OCI-LY3 (cell line): Measurements from ENCODE around the gene ST14.

Experiments
- H2AFZ ChIP-seq: fragments of 200-600, 300-600 bp; shearing (Covaris generic); 2 replicates; pipeline ENCODE4 v1.6.0; 2014; ENCODE audit warnings: antibody characterized with exemption, low read depth, low read length
- H3K27ac ChIP-seq: fragments of 200-600, 300-600 bp; sonication (generic); 2 replicates; pipeline ENCODE4 v1.5.1; 2014; ENCODE audit warnings: mild to moderate bottlenecking, low read length, moderate library complexity, mixed read lengths
- H3K27me3 ChIP-seq: fragments of 200-600, 300-600 bp; sonication (generic); 2 replicates; pipeline ENCODE4 v1.6.1; 2014; ENCODE audit warnings: low read depth, low read length, mixed read lengths
- H3K36me3 ChIP-seq: fragments of 200-600, 300-600 bp; sonication (generic); replicated peaks from 2 replicates; pipeline ENCODE3; 2014; ENCODE audit warnings: low read depth, low read length, mixed read lengths
- H3K4me1 ChIP-seq: fragments of 300-600, 200-600 bp; sonication (generic); 2 replicates; pipeline ENCODE4 v1.6.1; 2014; ENCODE audit warnings: low read length, mixed read lengths
- H3K4me2 ChIP-seq: fragments of 200-600, 300-600 bp; sonication (generic); 2 replicates; pipeline ENCODE4 v1.6.1; 2014; ENCODE audit warnings: low read length, mixed read lengths
- H3K4me3 ChIP-seq: fragments of 300-600, 200-600 bp; sonication (generic); 2 replicates; pipeline ENCODE4 v1.5.1; 2014; ENCODE audit warnings: antibody characterized with exemption, mild to moderate bottlenecking, low read length, moderate library complexity
- H3K79me2 ChIP-seq: fragments of 300-600, 200-600 bp; shearing (Covaris generic); 2 replicates; pipeline ENCODE4 v1.6.1; 2014; ENCODE audit warnings: mild to moderate bottlenecking, low read length, mixed read lengths
- H3K9ac ChIP-seq: fragments of 300-600, 200-600 bp; shearing (Covaris generic); 2 replicates; pipeline ENCODE4 v1.6.0; 2014; ENCODE audit warnings: mild to moderate bottlenecking, low read length, moderate library complexity
- H3K9me3 ChIP-seq: fragments of 200-600, 300-600 bp; shearing (Covaris generic); 2 replicates; pipeline ENCODE4 v1.6.1; 2014; ENCODE audit warnings: low read length, mixed read lengths; ENCODE audit not compliant: insufficient read depth
- H4K20me1 ChIP-seq: fragments of 200-600, 300-600 bp; sonication (generic); 2 replicates; pipeline ENCODE4 v1.6.1; 2016; ENCODE audit warnings: low read length, mixed read lengths; ENCODE audit not compliant: insufficient read depth
- EZH2phosphoT487 ChIP-seq: fragments of 200-600 bp; shearing (Covaris generic); IDR thresholded peaks from 2 replicates; pipeline ENCODE4 v1.6.1; 2018; ENCODE audit warnings: antibody characterized with exemption, mixed run types, low read depth
- TF ChIP-seq, protein P1 (sequence below): fragments of 200-600, 300-600 bp; sonication (generic); IDR thresholded peaks from 2 replicates; pipeline ENCODE4 v1.5.1; 2014; ENCODE audit warnings: antibody characterized with exemption, low read length, low read depth

ST14 gene

DNA sequence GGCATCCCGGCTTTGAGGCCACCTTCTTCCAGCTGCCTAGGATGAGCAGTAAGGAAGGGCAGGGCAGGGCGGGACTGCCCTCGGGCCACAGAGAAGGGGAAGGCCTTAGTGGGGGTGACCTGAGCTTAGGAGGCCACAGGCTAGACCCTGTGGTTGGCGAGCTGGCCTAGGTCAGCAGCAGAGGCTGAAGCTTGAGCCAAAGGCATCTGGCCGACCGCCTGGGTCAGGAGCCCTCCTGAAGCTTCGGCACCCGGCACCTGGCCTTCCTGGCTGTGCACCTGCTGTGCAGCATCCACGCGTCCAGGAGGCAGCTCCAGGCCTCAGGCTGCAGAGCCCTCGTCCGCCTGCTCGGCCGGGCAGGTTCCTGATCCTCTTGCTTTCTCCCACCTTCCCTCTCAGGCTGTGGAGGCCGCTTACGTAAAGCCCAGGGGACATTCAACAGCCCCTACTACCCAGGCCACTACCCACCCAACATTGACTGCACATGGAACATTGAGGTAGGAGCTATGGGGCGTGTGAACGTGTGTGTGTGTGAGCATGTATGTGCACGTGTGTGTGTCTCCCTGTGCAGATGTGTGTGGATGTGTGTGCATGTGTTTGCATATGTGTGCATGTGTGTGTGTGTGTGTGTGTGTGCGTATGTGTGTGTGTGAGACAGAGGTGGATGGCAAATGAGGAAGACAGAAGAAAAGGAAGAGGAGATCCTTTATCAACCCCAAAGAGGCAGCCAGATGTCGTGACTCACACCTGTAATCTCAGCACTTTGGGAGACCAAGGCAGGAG, 34.9 kb downstream of the ST14 start:
- H3K79me2 ChIP-seq, result no peaks in the 10 kb centered on the region
- H3K36me3 ChIP-seq, result peaks cover 18% of the 10 kb centered on the region
- no peak overlapping the region for H3K4me3 ChIP-seq
- no peak overlapping the region for H3K4me2 ChIP-seq
- H3K9me3 ChIP-seq, result no peaks in the 10 kb centered on the region
- H4K20me1 ChIP-seq, result no peaks in the 10 kb centered on the region
- TF ChIP-seq, protein P1, sequence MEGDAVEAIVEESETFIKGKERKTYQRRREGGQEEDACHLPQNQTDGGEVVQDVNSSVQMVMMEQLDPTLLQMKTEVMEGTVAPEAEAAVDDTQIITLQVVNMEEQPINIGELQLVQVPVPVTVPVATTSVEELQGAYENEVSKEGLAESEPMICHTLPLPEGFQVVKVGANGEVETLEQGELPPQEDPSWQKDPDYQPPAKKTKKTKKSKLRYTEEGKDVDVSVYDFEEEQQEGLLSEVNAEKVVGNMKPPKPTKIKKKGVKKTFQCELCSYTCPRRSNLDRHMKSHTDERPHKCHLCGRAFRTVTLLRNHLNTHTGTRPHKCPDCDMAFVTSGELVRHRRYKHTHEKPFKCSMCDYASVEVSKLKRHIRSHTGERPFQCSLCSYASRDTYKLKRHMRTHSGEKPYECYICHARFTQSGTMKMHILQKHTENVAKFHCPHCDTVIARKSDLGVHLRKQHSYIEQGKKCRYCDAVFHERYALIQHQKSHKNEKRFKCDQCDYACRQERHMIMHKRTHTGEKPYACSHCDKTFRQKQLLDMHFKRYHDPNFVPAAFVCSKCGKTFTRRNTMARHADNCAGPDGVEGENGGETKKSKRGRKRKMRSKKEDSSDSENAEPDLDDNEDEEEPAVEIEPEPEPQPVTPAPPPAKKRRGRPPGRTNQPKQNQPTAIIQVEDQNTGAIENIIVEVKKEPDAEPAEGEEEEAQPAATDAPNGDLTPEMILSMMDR, result no peak
- no peak for TF ChIP-seq EZH2phosphoT487
- no peaks in the 10 kb centered on the region for H3K4me1 ChIP-seq
- H3K27ac ChIP-seq, result no peak overlapping the region
- no peak overlapping the region for H3K9ac ChIP-seq
- H2AFZ ChIP-seq, result no peak overlapping the region
- no peaks in the 10 kb centered on the region for H3K27me3 ChIP-seq

DNA sequence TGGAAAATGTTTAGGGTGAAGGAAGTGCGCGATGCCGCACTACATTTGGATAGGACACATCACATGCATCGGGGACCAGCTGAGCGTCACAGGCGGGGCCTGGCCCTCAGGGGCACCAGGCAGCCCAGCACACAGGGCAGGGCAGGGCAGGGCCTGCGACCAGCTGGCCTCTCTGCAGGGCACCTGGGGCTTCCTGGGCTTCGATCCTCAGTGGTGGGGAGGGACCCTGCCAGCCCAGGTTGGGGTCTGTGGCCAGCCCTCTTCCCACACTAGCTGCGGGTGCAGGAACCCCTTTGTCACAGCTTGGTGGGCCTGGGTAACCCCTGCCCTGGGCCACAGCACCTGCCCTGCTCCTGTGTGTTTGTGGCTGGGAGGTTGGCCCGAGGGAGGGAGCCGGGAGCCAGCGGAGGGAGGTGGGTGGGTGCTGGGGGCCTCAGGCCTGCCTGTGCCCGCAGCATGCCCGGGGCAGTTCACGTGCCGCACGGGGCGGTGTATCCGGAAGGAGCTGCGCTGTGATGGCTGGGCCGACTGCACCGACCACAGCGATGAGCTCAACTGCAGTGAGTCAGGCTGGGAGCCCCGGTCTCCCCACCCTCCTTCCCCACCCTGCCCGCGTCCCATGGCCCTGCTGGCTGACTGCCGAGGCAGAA, 37.9 kb downstream of the ST14 start:
- H3K27me3 ChIP-seq, result no peaks in the 10 kb centered on the region
- H3K79me2 ChIP-seq, result no peaks in the 10 kb centered on the region
- H4K20me1 ChIP-seq, result no peaks in the 10 kb centered on the region
- no peaks in the 10 kb centered on the region for H3K9me3 ChIP-seq
- peaks cover 14% of the 10 kb centered on the region for H3K4me1 ChIP-seq
- H3K36me3 ChIP-seq, result peaks cover 44% of the 10 kb centered on the region
- no peak overlapping the region for H3K9ac ChIP-seq
- H3K4me3 ChIP-seq, result no peak overlapping the region
- TF ChIP-seq, protein P1, result no peak
- no peak overlapping the region for H2AFZ ChIP-seq
- no peak overlapping the region for H3K4me2 ChIP-seq
- H3K27ac ChIP-seq, result no peak overlapping the region

DNA sequence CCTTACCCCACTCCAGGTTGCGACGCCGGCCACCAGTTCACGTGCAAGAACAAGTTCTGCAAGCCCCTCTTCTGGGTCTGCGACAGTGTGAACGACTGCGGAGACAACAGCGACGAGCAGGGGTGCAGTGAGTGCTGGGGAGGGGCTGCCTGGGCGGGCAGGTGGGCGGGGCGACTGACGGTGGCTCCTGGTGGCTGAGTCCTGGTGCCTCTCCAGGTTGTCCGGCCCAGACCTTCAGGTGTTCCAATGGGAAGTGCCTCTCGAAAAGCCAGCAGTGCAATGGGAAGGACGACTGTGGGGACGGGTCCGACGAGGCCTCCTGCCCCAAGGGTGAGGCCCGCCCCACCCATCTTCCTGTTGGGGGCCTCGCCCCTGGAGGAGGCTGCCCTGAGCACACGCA, 38.7 kb downstream of the ST14 start:
- Histone ChIP-seq H3K27me3 (no peaks in the 10 kb centered on the region), H4K20me1 (no peaks in the 10 kb centered on the region), H3K36me3 (peaks cover 46% of the 10 kb centered on the region), H3K4me2 (no peak overlapping the region), H3K9ac (no peak overlapping the region), H3K4me3 (no peak overlapping the region), H3K9me3 (no peaks in the 10 kb centered on the region), H3K27ac (no peak overlapping the region), H3K79me2 (no peaks in the 10 kb centered on the region), H3K4me1 (peaks cover 22% of the 10 kb centered on the region), H2AFZ (no peak overlapping the region)
- TF ChIP-seq, protein P1, result no peak
- TF ChIP-seq EZH2phosphoT487, result no peak

DNA sequence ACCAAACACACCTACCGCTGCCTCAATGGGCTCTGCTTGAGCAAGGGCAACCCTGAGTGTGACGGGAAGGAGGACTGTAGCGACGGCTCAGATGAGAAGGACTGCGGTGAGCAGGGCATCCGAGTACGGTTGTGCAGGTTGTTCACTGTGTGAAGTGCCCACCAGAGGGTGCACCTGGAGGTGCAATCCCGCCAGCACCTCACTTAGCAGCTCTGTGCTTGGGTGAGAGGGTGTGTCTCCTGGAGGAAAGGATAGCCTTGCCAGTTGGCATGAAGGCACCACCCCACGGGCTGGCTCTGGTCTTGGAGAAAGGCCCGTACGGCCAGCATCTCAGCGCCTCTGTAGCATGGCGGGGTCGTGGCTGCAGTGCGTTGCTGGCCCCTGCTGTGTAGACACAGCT, 39.4 kb downstream of the ST14 start:
- Histone ChIP-seq H4K20me1 (no peaks in the 10 kb centered on the region), H3K27me3 (no peaks in the 10 kb centered on the region), H3K79me2 (no peaks in the 10 kb centered on the region), H3K27ac (no peak overlapping the region), H2AFZ (no peak overlapping the region), H3K4me1 (peaks cover 28% of the 10 kb centered on the region), H3K36me3 (peaks cover 48% of the 10 kb centered on the region), H3K4me2 (no peak overlapping the region), H3K4me3 (no peak overlapping the region), H3K9ac (no peak overlapping the region), H3K9me3 (no peaks in the 10 kb centered on the region)
- no peak for TF ChIP-seq EZH2phosphoT487
- TF ChIP-seq, protein P1, result peak; percentile 21; the same call in 1 of the 2 replicates
